T-helper 2 cell treated with Interferon-gamma antibody and Interleukin-4, amounts not matched to agents 5 μg/mL and 100 μg/mL, for 36 hours (primary cell): Measurements from ENCODE around the gene CCDC178.
"Not testable (repeated sequence)": the region's sequence is repeated elsewhere in the genome, so short reads cannot be mapped to it uniquely, and the experiment has no call there.

Source experiments
- DNase-seq: peaks from one replicate; pipeline ENCODE4 v3.0.0; 2021; ENCODE audit warnings: low spot score
- H3K27ac Mint-ChIP-seq: one replicate; pipeline ENCODE4 v1.8.0; 2021; ENCODE audit warnings: mild to moderate bottlenecking, mixed read lengths
- H3K27me3 Mint-ChIP-seq: one replicate; pipeline ENCODE4 v1.8.0; 2021; ENCODE audit warnings: low read depth, mixed read lengths
- H3K36me3 Mint-ChIP-seq: one replicate; pipeline ENCODE4 v1.8.0; 2021; ENCODE audit warnings: low read depth, mixed read lengths
- H3K4me1 Mint-ChIP-seq: one replicate; pipeline ENCODE4 v1.8.0; 2021; ENCODE audit warnings: low read depth, mixed read lengths
- H3K4me3 Mint-ChIP-seq: one replicate; pipeline ENCODE4 v1.8.0; 2022; ENCODE audit warnings: mild to moderate bottlenecking, moderate library complexity, mixed read lengths
- H3K9me3 Mint-ChIP-seq: one replicate; pipeline ENCODE4 v1.8.0; 2021; ENCODE audit warnings: mixed read lengths

CCDC178 gene

DNA sequence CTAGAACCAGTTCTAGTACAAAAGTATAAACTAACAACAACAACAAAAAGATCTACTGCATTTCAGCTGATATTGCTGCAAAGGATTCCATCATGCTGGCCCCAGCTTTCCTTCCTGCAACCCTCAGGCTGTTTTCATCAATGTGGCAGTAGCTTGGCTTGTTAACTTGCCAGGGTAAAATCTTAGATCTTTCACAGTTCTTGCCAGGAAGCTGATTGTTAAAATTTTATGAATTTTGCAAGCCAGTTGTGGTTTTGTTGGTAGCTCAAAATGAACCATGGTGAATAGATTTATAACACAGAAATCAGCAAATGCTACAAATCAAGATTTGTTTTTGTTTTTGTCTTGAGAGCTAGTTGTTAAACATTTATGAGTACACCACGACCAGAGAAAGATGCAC, 19.3 kb downstream of the CCDC178 start:
- Mint-ChIP-seq H3K27me3 (no peaks in the 10 kb centered on the region), H3K4me3 (no peak overlapping the region), H3K27ac (no peak overlapping the region), H3K9me3 (peaks cover 17% of the 10 kb centered on the region), H3K4me1 (no peaks in the 10 kb centered on the region), H3K36me3 (no peaks in the 10 kb centered on the region)
- DNase-seq: no peak

- Mint-ChIP-seq H3K9me3 (peaks cover 5% of the 10 kb centered on the region), H3K27me3 (no peaks in the 10 kb centered on the region), H3K36me3 (no peaks in the 10 kb centered on the region), H3K27ac (no peak overlapping the region), H3K4me1 (no peaks in the 10 kb centered on the region), H3K4me3 (no peak overlapping the region)
- no peak for DNase-seq
Measured at GRCh38 chr18:33404244-33404873, 36.2 kb downstream of the CCDC178 start.

- not testable (repeated sequence) for H3K4me1 Mint-ChIP-seq, H3K4me3 Mint-ChIP-seq, H3K9me3 Mint-ChIP-seq, DNase-seq, H3K27ac Mint-ChIP-seq, H3K36me3 Mint-ChIP-seq, H3K27me3 Mint-ChIP-seq
Measured at GRCh38 chr18:33398939-33399338, 41.6 kb downstream of the CCDC178 start.

DNA sequence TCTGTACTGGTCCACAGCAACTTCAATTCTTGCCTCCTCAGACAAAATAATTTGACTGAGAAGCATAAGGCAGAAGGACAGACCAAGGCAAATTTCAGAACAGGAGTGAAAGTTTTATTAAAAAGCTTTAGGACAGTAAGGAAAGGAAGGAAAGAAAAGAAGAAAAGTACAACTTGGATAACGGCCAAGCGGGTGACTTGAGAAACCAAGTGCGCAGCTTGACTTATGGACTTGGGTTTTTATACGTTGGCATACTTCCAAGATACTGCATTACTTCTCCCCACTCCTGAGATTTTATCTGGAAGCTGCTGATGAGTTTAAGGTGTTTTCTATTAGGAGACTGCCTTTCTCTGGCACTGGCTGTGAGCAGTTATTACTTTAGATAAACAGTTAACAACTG, 64.7 kb downstream of the CCDC178 start:
- DNase-seq: no peak
- no peak overlapping the region for H3K27ac Mint-ChIP-seq
- H3K9me3 Mint-ChIP-seq: peaks cover 33% of the 10 kb centered on the region
- H3K36me3 Mint-ChIP-seq: no peaks in the 10 kb centered on the region
- H3K4me3 Mint-ChIP-seq: no peak overlapping the region
- no peaks in the 10 kb centered on the region for H3K4me1 Mint-ChIP-seq
- H3K27me3 Mint-ChIP-seq: no peaks in the 10 kb centered on the region

- no peaks in the 10 kb centered on the region for H3K4me1 Mint-ChIP-seq
- DNase-seq: no peak
- H3K9me3 Mint-ChIP-seq: peaks cover 17% of the 10 kb centered on the region
- no peaks in the 10 kb centered on the region for H3K36me3 Mint-ChIP-seq
- H3K27me3 Mint-ChIP-seq: no peaks in the 10 kb centered on the region
- no peak overlapping the region for H3K27ac Mint-ChIP-seq
- no peak overlapping the region for H3K4me3 Mint-ChIP-seq
Measured at GRCh38 chr18:33372442-33372841, 68.1 kb downstream of the CCDC178 start.

GRCh38 chr18:33369711-33370449, 70.6 kb downstream of the CCDC178 start:
- no peak overlapping the region for H3K4me3 Mint-ChIP-seq
- H3K27ac Mint-ChIP-seq: no peak overlapping the region
- H3K4me1 Mint-ChIP-seq: no peaks in the 10 kb centered on the region
- H3K36me3 Mint-ChIP-seq: no peaks in the 10 kb centered on the region
- H3K27me3 Mint-ChIP-seq: no peaks in the 10 kb centered on the region
- peaks cover 21% of the 10 kb centered on the region for H3K9me3 Mint-ChIP-seq
- no peak for DNase-seq

DNA sequence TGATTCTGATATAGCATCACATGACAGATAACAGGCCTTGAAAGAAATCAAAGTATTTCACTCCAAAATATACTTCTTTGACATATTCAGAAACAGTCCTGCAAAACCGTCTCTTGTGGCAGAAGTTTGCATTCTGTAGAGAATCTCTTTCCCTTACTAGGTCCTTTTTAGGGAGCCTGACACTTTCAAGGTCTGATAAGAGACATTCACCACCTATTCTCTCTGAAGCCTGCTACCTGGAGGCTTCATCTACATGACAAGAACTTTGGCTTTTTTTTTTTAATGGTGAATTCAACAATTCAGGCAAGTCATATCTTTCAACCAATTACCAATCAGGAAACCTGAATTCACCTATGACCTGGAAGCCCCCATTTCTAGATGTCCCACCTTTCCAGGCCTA, 83.8 kb downstream of the CCDC178 start:
- no peak for DNase-seq
- H3K4me3 Mint-ChIP-seq: no peak overlapping the region

GRCh38 chr18:33355756-33356155, 84.8 kb downstream of the CCDC178 start:
- no peak for DNase-seq
- Mint-ChIP-seq H3K27ac (no peak overlapping the region), H3K4me3 (no peak overlapping the region), H3K27me3 (no peaks in the 10 kb centered on the region), H3K4me1 (no peaks in the 10 kb centered on the region), H3K36me3 (no peaks in the 10 kb centered on the region), H3K9me3 (peaks cover 19% of the 10 kb centered on the region)

More for the DNA sequence above, 83.8 kb downstream of the CCDC178 start:
- Mint-ChIP-seq H3K9me3 (peaks cover 27% of the 10 kb centered on the region), H3K27me3 (no peaks in the 10 kb centered on the region), H3K36me3 (no peaks in the 10 kb centered on the region), H3K4me1 (no peaks in the 10 kb centered on the region), H3K27ac (no peak overlapping the region)

- Mint-ChIP-seq H3K27me3 (no peaks in the 10 kb centered on the region), H3K27ac (no peak overlapping the region), H3K4me1 (no peaks in the 10 kb centered on the region), H3K4me3 (no peak overlapping the region), H3K9me3 (peaks cover 19% of the 10 kb centered on the region), H3K36me3 (no peaks in the 10 kb centered on the region)
- no peak for DNase-seq
Measured at GRCh38 chr18:33355263-33355662, 85.3 kb downstream of the CCDC178 start.

GRCh38 chr18:33350256-33350655, 90.3 kb downstream of the CCDC178 start:
- Mint-ChIP-seq H3K36me3 (no peaks in the 10 kb centered on the region), H3K9me3 (peaks cover 11% of the 10 kb centered on the region), H3K4me3 (no peak overlapping the region), H3K27ac (no peak overlapping the region), H3K4me1 (no peaks in the 10 kb centered on the region), H3K27me3 (no peaks in the 10 kb centered on the region)
- no peak for DNase-seq

- H3K27ac Mint-ChIP-seq, H3K36me3 Mint-ChIP-seq, H3K4me1 Mint-ChIP-seq, DNase-seq, H3K4me3 Mint-ChIP-seq, H3K27me3 Mint-ChIP-seq: not testable (repeated sequence)
- H3K9me3 Mint-ChIP-seq: peaks cover 45% of the 10 kb centered on the region
Measured at GRCh38 chr18:33339733-33340132, 100.8 kb downstream of the CCDC178 start.

GRCh38 chr18:33334781-33335180, 105.7 kb downstream of the CCDC178 start:
- H3K36me3 Mint-ChIP-seq: no peaks in the 10 kb centered on the region
- peaks cover 25% of the 10 kb centered on the region for H3K9me3 Mint-ChIP-seq
- no peaks in the 10 kb centered on the region for H3K4me1 Mint-ChIP-seq
- no peak for DNase-seq
- H3K27me3 Mint-ChIP-seq: no peaks in the 10 kb centered on the region
- no peak overlapping the region for H3K4me3 Mint-ChIP-seq
- no peak overlapping the region for H3K27ac Mint-ChIP-seq

DNA sequence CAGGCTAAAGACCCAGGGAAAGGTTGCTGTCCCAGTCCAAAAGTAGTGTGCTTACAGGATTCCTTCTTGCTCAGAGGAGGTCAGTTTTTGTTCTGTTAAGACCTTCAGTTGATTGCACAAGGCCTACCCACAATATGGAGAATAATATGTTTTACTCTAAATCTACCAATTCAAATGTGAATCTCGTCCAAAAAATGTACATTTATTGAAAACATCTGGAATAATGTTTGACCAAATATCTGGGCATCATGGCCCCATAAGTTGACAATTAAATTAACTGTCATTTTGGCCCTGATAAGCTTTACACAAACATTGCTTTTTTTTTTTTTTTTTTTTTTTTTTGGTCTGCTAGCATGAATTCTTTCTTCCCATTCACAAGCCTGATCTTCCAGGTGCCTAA, 109.8 kb downstream of the CCDC178 start:
- Mint-ChIP-seq H3K4me3 (no peak overlapping the region), H3K9me3 (peaks cover 9% of the 10 kb centered on the region), H3K36me3 (no peaks in the 10 kb centered on the region), H3K4me1 (no peaks in the 10 kb centered on the region), H3K27ac (no peak overlapping the region), H3K27me3 (no peaks in the 10 kb centered on the region)
- no peak for DNase-seq

DNA sequence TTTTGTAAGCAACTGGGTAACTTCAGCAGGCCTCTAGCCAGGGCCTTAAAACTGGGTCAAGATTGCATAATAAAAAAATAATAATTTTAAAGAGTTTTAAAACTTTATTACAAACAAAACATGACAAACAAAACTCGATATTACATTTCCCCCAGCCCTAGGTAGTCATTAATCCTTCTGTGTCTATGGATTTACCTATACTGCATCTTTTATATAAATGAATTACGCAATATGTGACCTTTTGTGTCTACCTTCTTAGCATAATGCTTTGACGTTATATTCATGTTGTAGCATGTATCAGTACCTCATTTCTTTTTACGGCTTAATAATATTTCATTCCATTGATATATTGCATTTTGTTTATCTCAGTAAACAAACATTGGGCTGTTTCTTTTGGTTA, 113.5 kb downstream of the CCDC178 start:
- Mint-ChIP-seq H3K4me1 (no peaks in the 10 kb centered on the region), H3K27me3 (no peaks in the 10 kb centered on the region), H3K27ac (no peak overlapping the region), H3K36me3 (no peaks in the 10 kb centered on the region), H3K4me3 (no peak overlapping the region), H3K9me3 (peaks cover 10% of the 10 kb centered on the region)
- no peak for DNase-seq

DNA sequence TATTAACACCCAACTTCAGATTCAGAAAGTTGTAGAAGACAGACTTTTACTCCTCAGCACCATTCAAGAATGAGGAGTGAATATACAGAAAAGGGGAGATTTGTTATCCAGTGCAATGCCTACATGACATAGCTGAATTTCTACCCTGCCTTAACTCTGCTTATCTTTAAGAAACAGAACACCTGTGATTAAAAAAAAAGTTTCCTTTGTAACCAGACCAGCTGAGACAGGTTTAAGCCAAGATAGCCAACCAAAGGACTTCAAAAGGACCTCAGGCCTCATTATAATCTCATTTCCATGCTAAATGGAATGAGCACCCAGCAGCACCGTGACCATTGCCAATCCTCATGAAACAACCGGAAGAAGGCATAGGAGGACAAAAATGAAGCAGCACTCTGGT, 122.9 kb downstream of the CCDC178 start:
- Mint-ChIP-seq H3K27ac (no peak overlapping the region), H3K4me3 (no peak overlapping the region), H3K36me3 (no peaks in the 10 kb centered on the region), H3K9me3 (peaks cover 20% of the 10 kb centered on the region), H3K4me1 (no peaks in the 10 kb centered on the region), H3K27me3 (no peaks in the 10 kb centered on the region)
- DNase-seq: no peak
